GM12878 (cell line): ENCODE results near the gene CSK. TPM values are rescaled to one million over a fixed set of nuclear protein-coding genes. Genes with fewer than 3 reads are reported as not detected.

Source experiments
- ASH2L ChIP-seq: fragments of 300-600, 200-600 bp; sonication (generic); IDR thresholded peaks from 2 replicates; pipeline ENCODE4 v1.6.1; 2017; ENCODE audit warnings: low read depth, mild to moderate bottlenecking, borderline replicate concordance
- BMI1 ChIP-seq: fragments of 450-650 bp; IDR thresholded peaks from 2 replicates; pipeline ENCODE4 v1.6.1; 2016; ENCODE audit warnings: mild to moderate bottlenecking, moderate library complexity, borderline replicate concordance
- BRCA1 ChIP-seq: IDR thresholded peaks from 2 replicates; pipeline ENCODE4 v1.6.1; 2011; ENCODE audit warnings: low read depth, low read length, improper control_type of control experiment
- E2F4 ChIP-seq: IDR thresholded peaks from 2 replicates; pipeline ENCODE4 v1.6.1; 2012; ENCODE audit warnings: low read depth, low read length, improper control_type of control experiment
- EGR1 ChIP-seq, 2 experiments: IDR thresholded peaks; 1 replicate in 1 of 2; 2 replicates in 1 of 2; pipeline ENCODE4 v1.6.1; 2011 to 2012; ENCODE audit warnings: low read depth in 2 of 2, low read length in 2 of 2, borderline replicate concordance in 1 of 2, mild to moderate bottlenecking in 1 of 2, moderate library complexity in 1 of 2
- FOXM1 ChIP-seq: IDR thresholded peaks from 2 replicates; pipeline ENCODE4 v1.6.1; 2012; ENCODE audit warnings: low read depth, mild to moderate bottlenecking, inconsistent platforms, low read length, moderate library complexity
- GATAD2B ChIP-seq: fragments of 450-650 bp; conservative IDR thresholded peaks from 2 replicates; pipeline ENCODE4 v1.6.1; 2017; ENCODE audit warnings: low read depth, mild to moderate bottlenecking, moderate library complexity
- HCFC1 ChIP-seq: fragments of 150-350 bp; IDR thresholded peaks from 2 replicates; pipeline ENCODE4 v1.6.1; 2014; ENCODE audit warnings: low read length
- HDAC2 ChIP-seq: fragments of 200-600 bp; sonication (generic); IDR thresholded peaks from 2 replicates; pipeline ENCODE4 v1.6.1; 2017
- HDGF ChIP-seq: fragments of 450-650 bp; IDR thresholded peaks from 2 replicates; pipeline ENCODE4 v1.6.1; 2016; ENCODE audit warnings: antibody characterized with exemption
- IRF3 ChIP-seq: fragments of 450-650 bp; IDR thresholded peaks from 2 replicates; pipeline ENCODE4 v1.6.1; 2014; ENCODE audit warnings: mild to moderate bottlenecking
- IRF4 ChIP-seq: IDR thresholded peaks from 2 replicates; pipeline ENCODE4 v1.6.1; 2011; ENCODE audit warnings: low read depth, low read length
- JUND ChIP-seq: IDR thresholded peaks from 2 replicates; pipeline ENCODE4 v1.6.1; 2012; ENCODE audit warnings: low read depth, mild to moderate bottlenecking, low read length, improper control_type of control experiment, moderate library complexity
- KLF5 ChIP-seq: fragments of 450-650 bp; IDR thresholded peaks from 2 replicates; pipeline ENCODE4 v1.6.1; 2014; ENCODE audit warnings: mild to moderate bottlenecking; ENCODE audit not compliant: partially characterized antibody
- MTA2 ChIP-seq: fragments of 450-650 bp; IDR thresholded peaks from 2 replicates; pipeline ENCODE4 v1.6.1; 2016; ENCODE audit warnings: low read depth, mild to moderate bottlenecking, moderate library complexity
- MTA3 ChIP-seq: IDR thresholded peaks from 2 replicates; pipeline ENCODE4 v1.6.1; 2012; ENCODE audit warnings: low read length, inconsistent platforms, borderline replicate concordance
- NBN ChIP-seq: fragments of 450-650 bp; IDR thresholded peaks from 2 replicates; pipeline ENCODE4 v1.6.1; 2016
- NR2F1 ChIP-seq: fragments of 450-650 bp; conservative IDR thresholded peaks from 2 replicates; pipeline ENCODE4 v1.6.1; 2017; ENCODE audit warnings: mild to moderate bottlenecking
- PML ChIP-seq: IDR thresholded peaks from 2 replicates; pipeline ENCODE4 v1.6.1; 2012; ENCODE audit warnings: low read length, inconsistent platforms
- POU2F2 ChIP-seq: IDR thresholded peaks from 3 replicates; pipeline ENCODE4 v1.6.1; 2011; ENCODE audit warnings: low read depth, mild to moderate bottlenecking, low read length, borderline replicate concordance
- SMARCA5 ChIP-seq: fragments of 450-650 bp; IDR thresholded peaks from 2 replicates; pipeline ENCODE4 v1.6.1; 2017; ENCODE audit warnings: mild to moderate bottlenecking
- SPI1 ChIP-seq: IDR thresholded peaks from 2 replicates; pipeline ENCODE4 v1.6.1; 2011; ENCODE audit warnings: low read depth, mild to moderate bottlenecking, low read length, moderate library complexity, borderline replicate concordance; ENCODE audit not compliant: insufficient read depth
- SUPT20H ChIP-seq: IDR thresholded peaks from 2 replicates; pipeline ENCODE4 v1.6.1; 2011; ENCODE audit warnings: low read depth, mild to moderate bottlenecking, low read length, moderate library complexity, borderline replicate concordance; ENCODE audit not compliant: control insufficient read depth
- TCF12 ChIP-seq: IDR thresholded peaks from 2 replicates; pipeline ENCODE4 v1.6.1; 2011; ENCODE audit warnings: low read depth, mild to moderate bottlenecking, low read length
- TCF7 ChIP-seq: IDR thresholded peaks from 2 replicates; pipeline ENCODE4 v1.6.1; 2014; ENCODE audit warnings: antibody characterized with exemption, borderline replicate concordance
- YY1 ChIP-seq: IDR thresholded peaks from 2 replicates; pipeline ENCODE4 v1.6.1; 2011; ENCODE audit warnings: low read depth, mild to moderate bottlenecking, low read length
- polyA plus RNA-seq, 11 experiments: library from polyadenylated mRNA; depleted of rRNA in 4 of 11; unstranded in 6 of 11; stranded (reverse) in 5 of 11; fragments of >200 nt; fragmentation: Nextera tagmentation in 4 of 11; fragmentation: Illumina TruSeq in 1 of 11; extraction: Ambion mirVana in 4 of 11; extraction: Trizol in 1 of 11; gene quantifications; 1 replicate in 1 of 11; 2 replicates in 10 of 11; pipeline versions ENCODE4 v1.2.1 to v1.2.3, GENCODE V29; 2011 to 2016; ENCODE audit warnings: inconsistent platforms in 2 of 11, missing spikeins in 2 of 11, low read depth in 1 of 11
- total RNA-seq, 4 experiments: library from RNA; depleted of rRNA in 3 of 4; stranded (reverse); fragments of >200 nt in 3 of 4; fragmentation: Illumina TruSeq in 1 of 4; extraction: Trizol in 1 of 4; gene quantifications; 2 replicates each; pipeline versions ENCODE4 v1.2.1 to v1.2.3, GENCODE V29; 2013 to 2021
- TF ChIP-seq, protein P1 (sequence below): IDR thresholded peaks from 2 replicates; pipeline ENCODE4 v1.6.1; 2011; ENCODE audit warnings: low read depth, low read length, improper control_type of control experiment, borderline replicate concordance
- TF ChIP-seq, protein P2 (sequence below): fragments of 450-650 bp; IDR thresholded peaks from 2 replicates; pipeline ENCODE4 v1.6.1; 2017; ENCODE audit warnings: mild to moderate bottlenecking, low read depth, inconsistent platforms; ENCODE audit not compliant: poor library complexity, severe bottlenecking

The CSK gene
- total and polyA plus RNA-seq, 10 of the 15 experiments (the other 5 are each of a cell fraction or from before 2014, with no cell fraction given): 3.4 to 327 (median 75.8) TPM

GRCh38 chr15:74790080-74790916, 8.4 kb downstream of the CSK start (continued):
- no peak for TF ChIP-seq IRF3
- TF ChIP-seq IRF4: peak; percentile 45; the same call in 1 of the 2 replicates
- no peak for TF ChIP-seq HCFC1
- peak; percentile 24 for TF ChIP-seq KLF5
- TF ChIP-seq SUPT20H: no peak
- TF ChIP-seq POU2F2: peak; percentile 55; the same call in 1 of the 3 replicates
- TF ChIP-seq TCF7: no peak
- TF ChIP-seq EGR1 (IDR thresholded peaks at IDR 0.05; ENCODE audit: borderline replicate concordance in 1 of 2, low read depth in 2 of 2, low read length in 2 of 2): peak in 1 of 2 experiments; percentile 44; a peak in 1 of 3 replicates
- peak; percentile 97 for TF ChIP-seq SPI1
- TF ChIP-seq ASH2L: no peak
- TF ChIP-seq BRCA1: no peak
- TF ChIP-seq YY1: 0 out of 2 replicates have a peak, but pooled peaks have one; percentile 34
- TF ChIP-seq, protein P1, sequence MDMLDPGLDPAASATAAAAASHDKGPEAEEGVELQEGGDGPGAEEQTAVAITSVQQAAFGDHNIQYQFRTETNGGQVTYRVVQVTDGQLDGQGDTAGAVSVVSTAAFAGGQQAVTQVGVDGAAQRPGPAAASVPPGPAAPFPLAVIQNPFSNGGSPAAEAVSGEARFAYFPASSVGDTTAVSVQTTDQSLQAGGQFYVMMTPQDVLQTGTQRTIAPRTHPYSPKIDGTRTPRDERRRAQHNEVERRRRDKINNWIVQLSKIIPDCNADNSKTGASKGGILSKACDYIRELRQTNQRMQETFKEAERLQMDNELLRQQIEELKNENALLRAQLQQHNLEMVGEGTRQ: no peak
- TF ChIP-seq BMI1: 0 out of 2 replicates have a peak, but pooled peaks have one; percentile 10
- TF ChIP-seq HDAC2: no peak
- TF ChIP-seq SMARCA5: no peak
- peak; percentile 77; the same call in 1 of the 2 replicates for TF ChIP-seq TCF12
- no peak for TF ChIP-seq MTA3
- peak; percentile 85 for TF ChIP-seq MTA2
- TF ChIP-seq, protein P2, sequence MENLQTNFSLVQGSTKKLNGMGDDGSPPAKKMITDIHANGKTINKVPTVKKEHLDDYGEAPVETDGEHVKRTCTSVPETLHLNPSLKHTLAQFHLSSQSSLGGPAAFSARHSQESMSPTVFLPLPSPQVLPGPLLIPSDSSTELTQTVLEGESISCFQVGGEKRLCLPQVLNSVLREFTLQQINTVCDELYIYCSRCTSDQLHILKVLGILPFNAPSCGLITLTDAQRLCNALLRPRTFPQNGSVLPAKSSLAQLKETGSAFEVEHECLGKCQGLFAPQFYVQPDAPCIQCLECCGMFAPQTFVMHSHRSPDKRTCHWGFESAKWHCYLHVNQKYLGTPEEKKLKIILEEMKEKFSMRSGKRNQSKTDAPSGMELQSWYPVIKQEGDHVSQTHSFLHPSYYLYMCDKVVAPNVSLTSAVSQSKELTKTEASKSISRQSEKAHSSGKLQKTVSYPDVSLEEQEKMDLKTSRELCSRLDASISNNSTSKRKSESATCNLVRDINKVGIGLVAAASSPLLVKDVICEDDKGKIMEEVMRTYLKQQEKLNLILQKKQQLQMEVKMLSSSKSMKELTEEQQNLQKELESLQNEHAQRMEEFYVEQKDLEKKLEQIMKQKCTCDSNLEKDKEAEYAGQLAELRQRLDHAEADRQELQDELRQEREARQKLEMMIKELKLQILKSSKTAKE: peak; percentile 57
- TF ChIP-seq NR2F1: peak; percentile 100
- no peak; the same call in 1 of the 2 replicates for TF ChIP-seq HDGF
- peak; percentile 77 for TF ChIP-seq NBN
- TF ChIP-seq GATAD2B: peak; percentile 98
- no peak for TF ChIP-seq PML
- no peak for TF ChIP-seq E2F4
- TF ChIP-seq JUND: peak; percentile 39; the same call in 1 of the 2 replicates
- TF ChIP-seq FOXM1: no peak
